ENCODE measurements around the gene PHYHD1. TPM values are rescaled to one million over a fixed set of nuclear protein-coding genes. Genes with fewer than 3 reads are reported as not detected.

PHYHD1 gene
- total and polyA plus RNA-seq, 11 donors = 14.0 to 49.0 (median 27.3) TPM

- H3K36me3 ChIP-seq = peaks cover 0 to 11% (median 7%) of the 10 kb centered on the region in 9 donors
- intact Hi-C loops (cut with DNase I) = loop anchor here in 4 of 10 donors (2.0 to 5.0 kb wide), 2 partner anchors 39 to 40 kb away; partner anchors contain the start of genes LRRC8A (in 4 of the 4) and KYAT1 (in 3 of the 4)
- ATAC-seq = peak; percentile 25 to 73 (median 64)
- 8 to 19% (median 14%) methylated on average over 31 to 32 of the region's 32 CpGs for WGBS, 4 donors
- peak; percentile 59 to 79 (median 65) for DNase-seq
- H3K27me3 ChIP-seq = no peaks in the 10 kb centered on the region
- H3K27ac ChIP-seq = peak overlapping the region; percentile 62 to 91 (median 86)
- TF ChIP-seq CTCF (IDR thresholded peaks at IDR 0.05) = peak in 3 of 12 donors; percentile 9 to 20 (median 17)
- TF ChIP-seq POLR2A (IDR thresholded peaks at IDR 0.05) = no peak
- peak overlapping the region; percentile 13 to 72 (median 62) for H3K4me3 ChIP-seq
- peaks cover 6 to 52% (median 35%) of the 10 kb centered on the region in 12 donors for H3K4me1 ChIP-seq
- H3K9me3 ChIP-seq = no peaks in the 10 kb centered on the region
Observed at GRCh38 chr9:128921881-128922763, 1.3 kb downstream of the PHYHD1 start.

GRCh38 chr9:128923493-128923883 lies 2.7 kb downstream of the PHYHD1 start:
- Histone ChIP-seq H3K27ac (no peak overlapping the region), H3K4me1 (peaks cover 6 to 51% (median 34%) of the 10 kb centered on the region in 12 donors)
- intact Hi-C loops (cut with DNase I) = loop anchor here in 4 of 10 donors (2.0 to 5.0 kb wide), 2 partner anchors 41 kb away; partner anchors contain the start of genes LRRC8A (in 4 of the 4) and KYAT1 (in 3 of the 4)

DNA sequence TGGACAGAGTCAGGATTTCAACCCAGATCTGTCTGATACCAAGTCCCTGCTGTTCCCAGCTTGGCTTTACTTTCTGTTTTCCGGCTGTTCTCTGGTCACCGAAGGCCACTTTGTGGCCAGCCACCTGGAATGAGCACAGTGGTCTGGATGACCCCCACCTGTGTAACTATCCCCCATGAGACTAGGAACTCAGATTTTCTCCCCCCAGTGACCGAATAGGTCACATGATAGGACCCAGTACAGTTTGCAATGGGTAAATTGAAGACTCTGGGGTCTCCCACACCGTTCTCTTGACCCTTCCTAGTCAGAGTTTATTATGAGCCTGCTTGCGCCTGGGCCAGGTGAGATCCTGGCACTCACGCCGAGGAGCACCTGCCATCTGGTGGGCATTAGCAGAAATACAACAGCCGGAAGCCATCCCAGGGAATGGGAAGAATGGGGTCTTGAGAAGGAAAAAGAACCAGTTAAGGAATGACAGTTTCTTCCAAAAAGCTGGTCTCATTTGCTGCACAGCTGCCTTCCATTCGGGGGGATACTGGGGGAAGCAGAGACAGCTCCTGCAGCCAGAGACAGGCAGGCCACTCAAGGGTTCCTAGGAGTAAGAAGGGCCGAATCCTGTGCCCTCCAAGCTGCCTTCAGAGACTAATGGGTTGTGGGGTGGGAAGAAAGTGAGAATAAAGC lies 7.1 kb downstream of the PHYHD1 start:
- peak in 3 of 4 donors; percentile 72 to 82 (median 75) for ATAC-seq
- no peak overlapping the region for H3K4me3 ChIP-seq
- TF ChIP-seq CTCF (IDR thresholded peaks at IDR 0.05) (peak; percentile 81 to 93 (median 86)), POLR2A (IDR thresholded peaks at IDR 0.05) (no peak)

More at GRCh38 chr9:128923493-128923883, 2.7 kb downstream of the PHYHD1 start:
- Histone ChIP-seq H3K36me3 (no peaks in the 10 kb centered on the region), H3K4me3 (no peak overlapping the region), H3K27me3 (no peaks in the 10 kb centered on the region), H3K9me3 (no peaks in the 10 kb centered on the region)
- no peak for DNase-seq
- TF ChIP-seq POLR2A (IDR thresholded peaks at IDR 0.05) (no peak), CTCF (IDR thresholded peaks at IDR 0.05) (no peak)
- 91 to 96% (median 95%) methylated on average over 6 of the region's 6 CpGs for WGBS, 4 donors
- no peak for ATAC-seq

More for the DNA sequence above, 7.1 kb downstream of the PHYHD1 start:
- H3K4me1 ChIP-seq = peaks cover 0 to 14% (median 1%) of the 10 kb centered on the region in 12 donors
- H3K9me3 ChIP-seq = no peaks in the 10 kb centered on the region
- H3K36me3 ChIP-seq = peaks cover 0 to 4% (median 0%) of the 10 kb centered on the region in 9 donors
- no peak overlapping the region for H3K27ac ChIP-seq
- intact Hi-C loops (cut with DNase I) = loop anchor here (1.0 to 5.0 kb wide), 4 partner anchors 46 to 65 kb away; partner anchors contain the start of genes KYAT1 (in 1 of the 10) and LRRC8A (in 1 of the 10)
- 28 to 35% (median 29%) methylated on average over 10 of the region's 10 CpGs for WGBS, 4 donors
- DNase-seq = peak in 1 of 5 donors; percentile 60
- H3K27me3 ChIP-seq = no peaks in the 10 kb centered on the region
